Cardiac fibroblast (primary cell): Measurements from ENCODE around the gene GRK5.
"Not testable (repeated sequence)": the region's sequence is repeated elsewhere in the genome, so short reads cannot be mapped to it uniquely, and the experiment has no call there.

Experiments used
- DNase-seq, 2 donors: peaks; one replicate each; pipeline versions ENCODE4 v3.0.0 to v3.0.0-alpha.2; 2010; ENCODE audit warnings: low read depth in 2 of 2
- H3K4me3 ChIP-seq, 2 donors: replicated peaks in 1 of 2; 1 replicate in 1 of 2; 2 replicates in 1 of 2; pipeline ENCODE4 v1.5.1; 2011; ENCODE audit warnings: low read depth in 2 of 2, low read length in 2 of 2, mild to moderate bottlenecking in 2 of 2, moderate library complexity in 1 of 2
- TF ChIP-seq, protein P1 (sequence below): IDR thresholded peaks from one replicate; pipeline ENCODE4 v1.5.1; 2011; ENCODE audit warnings: low read depth, mild to moderate bottlenecking, low read length, inconsistent platforms

The GRK5 gene

DNA sequence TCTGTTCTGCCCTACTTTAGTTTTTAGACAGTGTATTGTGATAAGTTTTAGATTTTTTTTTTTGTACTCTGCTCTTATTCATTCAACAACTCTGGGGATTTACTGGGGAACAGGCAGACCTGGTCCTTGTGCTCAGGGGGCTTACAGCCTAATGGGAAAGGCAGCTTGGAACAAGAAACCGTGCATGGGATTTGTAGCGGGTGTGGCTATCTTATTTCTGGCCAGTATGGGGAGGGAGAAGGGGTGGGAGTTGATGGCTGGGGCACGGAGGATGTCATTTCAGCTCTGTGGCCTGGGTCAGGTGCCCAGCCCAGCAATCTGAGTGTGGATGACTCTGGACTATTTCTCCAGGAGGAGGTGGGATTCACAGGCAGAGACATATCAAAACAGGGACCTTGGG, 47.0 kb downstream of the GRK5 start:
- no peak overlapping the region for H3K4me3 ChIP-seq
- no peak for DNase-seq
- TF ChIP-seq, protein P1, sequence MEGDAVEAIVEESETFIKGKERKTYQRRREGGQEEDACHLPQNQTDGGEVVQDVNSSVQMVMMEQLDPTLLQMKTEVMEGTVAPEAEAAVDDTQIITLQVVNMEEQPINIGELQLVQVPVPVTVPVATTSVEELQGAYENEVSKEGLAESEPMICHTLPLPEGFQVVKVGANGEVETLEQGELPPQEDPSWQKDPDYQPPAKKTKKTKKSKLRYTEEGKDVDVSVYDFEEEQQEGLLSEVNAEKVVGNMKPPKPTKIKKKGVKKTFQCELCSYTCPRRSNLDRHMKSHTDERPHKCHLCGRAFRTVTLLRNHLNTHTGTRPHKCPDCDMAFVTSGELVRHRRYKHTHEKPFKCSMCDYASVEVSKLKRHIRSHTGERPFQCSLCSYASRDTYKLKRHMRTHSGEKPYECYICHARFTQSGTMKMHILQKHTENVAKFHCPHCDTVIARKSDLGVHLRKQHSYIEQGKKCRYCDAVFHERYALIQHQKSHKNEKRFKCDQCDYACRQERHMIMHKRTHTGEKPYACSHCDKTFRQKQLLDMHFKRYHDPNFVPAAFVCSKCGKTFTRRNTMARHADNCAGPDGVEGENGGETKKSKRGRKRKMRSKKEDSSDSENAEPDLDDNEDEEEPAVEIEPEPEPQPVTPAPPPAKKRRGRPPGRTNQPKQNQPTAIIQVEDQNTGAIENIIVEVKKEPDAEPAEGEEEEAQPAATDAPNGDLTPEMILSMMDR = no peak

DNA sequence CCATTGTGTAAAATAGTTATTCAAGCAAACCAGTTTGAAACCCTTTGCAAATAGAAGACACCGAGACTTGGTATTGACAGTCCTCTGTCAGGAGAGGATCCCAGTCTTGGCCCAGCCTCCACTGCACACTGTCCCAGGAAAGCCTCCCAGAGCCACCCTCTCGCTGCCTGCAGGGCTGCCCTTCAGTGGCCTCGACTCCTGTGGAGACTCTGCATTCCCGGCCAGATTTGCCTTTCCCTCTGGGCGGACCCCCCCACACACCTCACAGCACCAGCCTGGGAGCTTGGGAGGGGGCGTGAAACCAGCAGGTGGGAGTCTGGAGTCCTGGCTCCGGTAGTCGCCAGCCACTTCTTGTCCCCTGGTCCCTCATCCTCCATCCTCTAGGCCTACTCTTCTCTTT, 48.7 kb downstream of the GRK5 start:
- TF ChIP-seq, protein P1 = no peak
- no peak overlapping the region for H3K4me3 ChIP-seq
- DNase-seq = no peak

DNA sequence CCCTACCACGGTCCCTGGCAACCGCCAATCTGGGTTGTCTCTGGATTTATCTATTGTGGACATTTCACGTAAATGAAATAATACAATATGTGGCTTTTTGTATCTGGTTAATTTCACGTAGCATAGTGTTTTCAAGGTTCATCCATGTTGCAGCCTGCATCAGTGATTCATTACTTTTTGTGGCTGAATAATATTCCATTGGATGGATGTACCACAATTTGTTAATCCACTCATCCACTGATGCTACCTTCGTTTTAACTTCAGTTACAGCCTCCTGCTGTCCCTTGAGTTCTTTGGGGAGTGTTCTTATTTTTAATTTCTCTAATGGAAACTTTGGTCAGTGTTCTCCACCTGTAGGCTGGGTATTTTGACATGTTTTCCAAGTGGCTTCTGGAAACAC, 49.5 kb downstream of the GRK5 start:
- DNase-seq = no peak
- TF ChIP-seq, protein P1 = no peak
- H3K4me3 ChIP-seq = no peak overlapping the region

DNA sequence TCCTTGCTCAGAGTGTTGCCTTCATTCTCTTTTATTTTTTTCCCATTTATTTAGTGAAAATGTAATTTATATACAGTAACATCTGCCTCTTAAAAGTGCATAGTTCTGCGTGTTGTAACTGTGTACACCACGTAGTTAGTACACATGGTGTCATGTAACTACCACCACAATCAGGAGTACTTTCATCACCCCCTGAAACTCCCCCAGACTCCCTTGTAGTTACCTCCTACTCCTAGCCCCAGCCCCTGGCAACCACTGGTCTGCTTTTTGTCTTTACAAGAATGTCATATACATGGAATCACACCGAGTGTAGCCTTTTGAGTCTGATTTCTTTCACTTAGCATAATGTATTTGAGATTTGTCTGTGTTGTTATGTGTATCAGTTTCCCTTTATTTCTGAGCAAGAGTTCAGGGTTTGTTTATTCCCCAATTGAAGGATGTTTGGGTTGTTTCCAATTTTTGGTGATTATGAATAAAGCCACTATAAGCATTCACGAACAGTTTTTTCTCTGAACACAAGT, 50.6 kb downstream of the GRK5 start:
- H3K4me3 ChIP-seq = no peak overlapping the region
- peak in 1 of 2 donors; percentile 27 for DNase-seq
- TF ChIP-seq, protein P1 = no peak

DNA sequence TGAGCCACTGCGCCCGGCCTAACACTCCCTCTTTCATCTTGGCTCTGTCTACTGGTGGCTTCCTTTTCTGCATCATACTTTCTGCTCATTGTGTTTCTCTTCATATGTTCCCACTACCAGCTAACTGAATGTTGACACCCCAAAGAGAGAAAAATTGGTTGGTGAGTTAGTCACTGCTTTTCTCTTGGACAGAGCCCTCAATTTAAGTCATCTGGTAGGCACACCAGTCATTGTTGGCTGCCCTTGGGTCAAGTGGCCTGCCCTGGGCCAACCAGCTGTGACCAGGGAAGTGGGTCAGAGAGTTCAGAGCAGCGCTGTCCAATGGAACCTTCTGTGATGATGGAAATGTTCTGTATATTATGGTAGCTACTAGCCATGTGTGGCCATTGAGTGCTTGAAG, 52.0 kb downstream of the GRK5 start:
- no peak overlapping the region for H3K4me3 ChIP-seq
- TF ChIP-seq, protein P1 = no peak
- DNase-seq = no peak

DNA sequence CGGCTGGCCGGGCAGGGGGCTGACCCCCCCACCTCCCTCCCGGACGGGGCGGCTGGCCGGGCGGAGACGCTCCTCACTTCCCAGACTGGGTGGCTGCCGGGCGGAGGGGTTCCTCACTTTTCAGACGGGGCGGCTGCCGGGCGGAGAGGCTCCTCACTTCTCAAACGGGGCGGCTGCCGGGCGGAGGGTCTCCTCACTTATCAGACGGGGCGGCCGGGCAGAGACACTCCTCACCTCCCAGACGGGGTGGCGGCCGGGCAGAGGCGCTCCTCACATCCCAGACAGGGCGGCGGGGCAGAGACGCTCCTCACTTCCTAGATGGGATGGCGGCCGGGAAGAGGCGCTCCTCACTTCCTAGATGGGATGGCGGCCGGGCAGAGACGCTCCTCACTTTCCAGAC, 53.6 kb downstream of the GRK5 start:
- not testable (repeated sequence) for DNase-seq, H3K4me3 ChIP-seq

DNA sequence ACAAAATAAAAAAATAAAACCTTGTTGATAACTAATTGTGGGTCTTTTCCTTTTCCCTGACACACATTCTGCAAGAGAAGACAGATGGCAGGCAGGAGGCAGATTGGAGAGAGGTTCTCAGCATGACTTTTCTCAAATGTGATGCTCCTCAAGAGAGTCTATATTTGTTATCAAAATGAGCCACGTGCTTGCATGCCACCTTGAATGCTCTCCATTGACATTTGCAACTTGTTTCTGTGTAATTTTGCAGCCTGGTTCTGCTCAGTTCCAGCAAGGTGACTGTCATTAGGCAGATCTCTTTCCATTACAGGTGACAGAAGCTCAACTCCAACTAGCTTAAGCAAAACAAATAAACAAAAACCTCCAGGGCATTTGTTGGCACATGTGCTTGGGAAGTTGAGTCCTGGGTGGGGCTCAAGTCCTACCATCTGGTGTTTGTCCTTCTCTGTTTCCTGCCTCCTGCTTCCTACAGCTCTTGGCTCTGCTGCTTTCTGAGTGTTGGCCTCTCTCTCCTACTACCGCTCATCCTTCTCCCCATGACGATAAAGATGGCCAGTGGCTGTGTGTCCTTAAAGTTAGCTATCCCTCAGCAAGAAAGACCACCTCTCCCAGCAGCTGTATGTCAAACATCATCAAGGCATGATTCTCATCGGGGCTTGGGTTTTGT, 56.7 kb downstream of the GRK5 start:
- DNase-seq = peak; percentile 53 to 61
- H3K4me3 ChIP-seq = no peak overlapping the region
- TF ChIP-seq, protein P1 = no peak
